Occipital lobe (tissue), 2 donors: ENCODE measurements around the gene ABCA13. TPM values are rescaled to one million over a fixed set of nuclear protein-coding genes. Genes with fewer than 3 reads are reported as not detected.

Experiments used
- DNase-seq: peaks from one replicate; lab custom pipeline; 2025; lab: John Stamatoyannopoulos, UW
- total RNA-seq: library from RNA; depleted of rRNA; stranded (reverse); fragments of >200 nt; gene quantifications from one replicate; pipeline ENCODE4 v1.2.3, GENCODE V29; 2014

Gene ABCA13
- total RNA-seq, 1 donor from 2014 or later: 0.16 TPM

DNA sequence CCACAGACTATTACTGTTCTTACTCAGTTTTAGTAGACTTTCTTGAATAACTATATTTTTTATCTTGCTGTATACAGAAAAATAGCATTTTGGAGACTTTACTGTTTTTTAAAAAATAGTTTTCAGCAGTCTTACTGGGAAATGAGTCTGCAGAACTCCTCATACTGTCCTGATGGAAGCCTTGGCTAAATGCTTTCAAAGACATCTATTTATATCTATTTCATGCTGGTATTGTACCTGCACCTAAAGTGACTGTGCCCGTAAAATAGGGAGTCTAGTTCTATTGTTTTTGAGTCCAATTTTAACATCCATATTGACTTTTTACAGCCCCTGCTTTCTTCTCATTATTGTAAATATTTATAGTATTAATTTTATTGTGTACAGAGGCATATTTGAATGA is 464.5 kb downstream of the ABCA13 start:
- DNase-seq: no peak

DNA sequence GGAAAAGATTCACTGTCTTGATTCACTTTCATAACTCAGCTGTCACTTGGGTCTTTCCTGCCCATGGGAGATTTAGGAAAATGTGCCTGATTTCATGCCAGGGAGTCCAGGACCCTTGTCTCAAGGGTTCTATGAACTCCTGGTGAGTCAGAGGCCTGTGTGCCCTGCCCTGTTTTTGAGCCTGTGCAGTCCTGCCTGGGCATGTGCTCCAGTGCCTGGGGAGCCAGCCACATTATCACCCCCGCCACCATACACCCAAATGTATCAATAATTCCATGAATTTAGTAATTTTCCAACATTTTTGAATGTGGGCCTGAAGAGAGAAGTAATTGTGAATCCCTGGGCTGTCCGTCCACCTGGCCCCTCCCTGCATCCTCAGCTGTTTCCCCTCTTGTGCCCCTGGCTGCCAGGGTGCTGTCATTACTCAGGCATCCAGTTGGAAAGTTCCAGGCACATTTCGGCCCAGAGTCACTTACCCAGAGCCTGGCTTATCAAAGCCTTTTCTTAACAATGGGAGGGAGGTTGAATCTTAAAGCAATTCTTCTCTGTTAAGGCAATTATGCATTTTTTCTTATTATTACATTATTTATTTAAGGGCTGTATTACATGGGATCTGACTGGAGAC is 465.2 kb downstream of the ABCA13 start:
- no peak for DNase-seq

DNA sequence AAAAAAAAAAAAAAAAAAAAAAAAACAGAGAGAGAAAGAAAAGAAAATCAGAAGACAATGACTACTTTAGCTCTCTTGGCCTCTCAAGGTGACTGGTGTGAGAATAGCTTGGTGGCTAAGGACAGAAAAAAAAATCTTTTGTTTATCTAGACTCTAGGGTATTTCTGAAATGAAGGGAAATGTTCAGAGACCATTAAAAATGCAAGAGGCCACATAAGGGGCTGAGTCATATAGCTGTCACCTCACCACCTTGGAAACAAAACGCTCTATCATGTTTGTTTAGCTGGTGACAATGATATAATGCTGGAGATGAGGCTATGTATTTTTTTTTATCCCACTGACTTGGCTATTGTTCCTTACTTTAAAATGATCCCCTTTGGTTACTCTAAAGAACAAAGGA is 466.1 kb downstream of the ABCA13 start:
- no peak for DNase-seq

DNA sequence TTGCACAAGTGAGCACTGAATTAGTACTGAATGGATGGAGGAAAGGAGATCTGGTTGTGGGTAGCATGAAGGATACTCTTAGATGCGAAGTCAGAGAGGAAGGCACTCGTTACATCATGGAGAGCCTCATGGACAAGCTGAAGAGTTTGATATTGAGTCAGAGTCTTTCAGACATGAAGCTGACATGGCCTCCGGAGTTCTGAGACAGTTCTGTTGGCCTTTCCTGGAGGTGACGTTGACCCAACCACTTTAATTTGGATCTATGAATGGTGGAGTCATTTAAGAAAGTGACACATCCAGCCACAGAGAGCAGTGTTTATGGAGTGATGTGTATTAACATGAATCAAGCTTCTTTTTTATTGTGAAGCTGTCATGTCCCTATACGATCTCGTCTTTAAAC is 466.8 kb downstream of the ABCA13 start:
- DNase-seq: no peak

DNA sequence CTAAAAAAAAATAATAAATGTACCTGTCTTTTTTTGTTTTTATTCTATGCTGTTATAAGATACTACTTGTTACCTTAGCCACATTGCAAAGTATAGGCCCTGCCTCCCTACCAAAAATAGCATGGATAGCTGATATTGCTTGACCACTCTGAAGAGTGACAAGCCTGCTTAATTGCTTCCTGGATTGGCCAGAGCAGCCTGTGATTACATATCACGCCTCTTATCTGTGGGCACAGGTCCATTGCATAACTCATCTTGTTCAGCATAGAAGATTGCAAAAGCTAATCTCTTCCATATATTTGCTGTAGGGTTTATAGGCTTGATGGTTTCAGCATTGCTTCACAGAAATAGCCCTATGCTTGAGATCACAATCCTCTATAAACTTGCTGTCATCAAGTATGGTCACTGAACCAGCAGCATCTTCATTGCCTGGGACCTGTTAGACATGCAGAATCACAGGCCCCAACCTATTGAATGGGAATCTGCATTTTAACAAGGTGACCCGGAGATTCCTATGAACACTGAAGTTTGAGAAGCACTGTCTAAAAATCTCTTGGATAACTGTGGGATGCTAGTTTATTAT is 472.3 kb downstream of the ABCA13 start:
- DNase-seq: no peak

DNA sequence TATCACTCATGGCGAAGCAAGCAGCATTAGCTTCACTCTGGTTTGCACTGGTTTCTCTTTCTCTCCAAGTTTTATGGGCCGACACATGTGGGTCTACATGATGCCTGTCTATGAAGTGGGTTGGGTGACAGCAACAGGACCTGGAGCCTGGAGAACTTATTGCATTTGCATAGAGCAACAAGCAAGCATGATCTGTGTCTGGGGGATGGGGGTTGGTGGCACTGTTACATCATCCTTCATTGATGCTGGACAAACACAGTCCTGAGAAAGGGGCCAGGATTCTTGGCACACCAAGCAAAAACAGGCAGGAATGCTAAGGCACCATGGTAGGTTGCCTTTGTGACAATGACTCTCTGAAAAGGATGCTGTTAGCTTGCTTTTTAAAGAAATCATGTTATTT is 486.9 kb downstream of the ABCA13 start:
- DNase-seq: no peak

DNA sequence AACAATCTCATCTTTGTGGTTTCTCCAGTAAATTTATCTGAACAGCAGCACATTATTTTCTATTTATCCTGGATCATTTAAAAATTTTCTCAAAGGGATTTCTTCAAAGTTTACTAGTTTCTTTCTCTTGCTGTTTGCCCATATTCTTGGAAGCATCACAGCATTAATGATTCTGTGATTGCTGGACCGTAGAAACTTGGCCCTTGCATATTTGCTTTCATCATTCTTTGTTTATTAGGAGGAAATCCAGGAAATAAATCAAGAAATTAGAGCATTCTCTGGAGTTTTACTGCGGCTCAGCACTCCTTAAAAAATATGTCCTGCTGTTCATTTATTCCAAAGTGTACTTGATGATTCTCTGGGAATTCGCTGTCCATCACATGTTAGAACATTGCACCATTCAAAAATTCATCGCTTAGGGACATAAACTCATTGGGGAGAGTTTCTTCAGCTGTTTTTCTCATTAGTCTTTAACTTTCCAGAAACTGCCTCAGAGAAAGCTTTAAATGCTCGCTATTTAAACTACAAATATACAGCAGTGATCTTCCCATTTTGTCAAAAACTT is 489.1 kb downstream of the ABCA13 start:
- no peak for DNase-seq

DNA sequence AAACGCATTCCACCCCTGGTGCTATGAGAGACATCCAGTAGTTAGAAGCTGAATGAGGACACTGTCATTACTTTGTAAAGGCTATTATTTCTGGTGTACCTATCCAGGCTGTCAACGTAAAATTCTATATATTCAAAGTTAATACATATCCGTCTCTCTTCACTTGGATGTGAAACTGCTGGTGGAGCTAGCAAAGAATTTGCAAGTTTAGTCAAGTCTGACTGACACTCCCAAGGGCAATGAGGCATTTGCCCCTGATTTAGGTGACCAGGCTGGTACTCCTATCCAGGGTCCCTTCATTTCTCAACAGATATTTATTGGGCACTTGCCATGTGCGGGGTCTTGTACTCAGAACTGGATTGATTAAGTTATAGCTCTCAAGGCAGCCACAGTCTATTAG is 493.0 kb downstream of the ABCA13 start:
- no peak for DNase-seq

DNA sequence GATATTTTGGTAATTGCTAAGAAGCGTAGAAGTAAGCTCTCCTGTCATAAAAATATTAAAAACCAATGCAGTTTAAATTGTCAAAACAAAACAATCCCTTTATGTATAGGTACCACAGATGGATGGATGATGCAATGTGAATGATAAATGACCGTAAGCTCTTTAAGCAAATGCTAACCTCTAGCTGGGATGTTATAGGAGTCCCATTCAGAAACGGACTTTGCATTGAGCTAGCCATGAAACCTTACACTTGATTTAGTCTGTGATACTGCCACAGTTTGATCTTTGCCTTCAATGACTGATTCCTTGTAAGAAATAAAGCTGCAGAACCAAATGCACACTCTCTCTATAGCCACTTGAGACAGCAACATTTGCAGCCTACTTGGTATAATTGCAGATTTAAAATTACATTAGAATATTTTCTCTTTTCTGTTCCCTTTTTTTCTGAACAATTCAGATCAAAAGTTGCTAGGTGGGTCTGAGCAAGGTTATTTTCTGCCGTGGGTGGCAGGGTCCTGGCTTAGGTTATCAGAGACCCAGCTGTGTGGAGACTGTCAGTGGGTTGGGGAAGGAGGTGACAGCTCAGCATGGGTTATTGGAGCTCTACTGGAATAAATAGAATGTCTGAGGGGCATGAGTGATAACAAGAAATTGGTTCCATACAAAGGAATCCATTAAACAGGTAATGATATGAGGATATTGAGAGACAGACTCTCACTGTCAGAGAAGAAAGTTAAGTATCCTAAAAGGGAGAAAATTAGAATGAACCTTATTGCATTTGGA is 494.3 kb downstream of the ABCA13 start:
- DNase-seq: no peak

DNA sequence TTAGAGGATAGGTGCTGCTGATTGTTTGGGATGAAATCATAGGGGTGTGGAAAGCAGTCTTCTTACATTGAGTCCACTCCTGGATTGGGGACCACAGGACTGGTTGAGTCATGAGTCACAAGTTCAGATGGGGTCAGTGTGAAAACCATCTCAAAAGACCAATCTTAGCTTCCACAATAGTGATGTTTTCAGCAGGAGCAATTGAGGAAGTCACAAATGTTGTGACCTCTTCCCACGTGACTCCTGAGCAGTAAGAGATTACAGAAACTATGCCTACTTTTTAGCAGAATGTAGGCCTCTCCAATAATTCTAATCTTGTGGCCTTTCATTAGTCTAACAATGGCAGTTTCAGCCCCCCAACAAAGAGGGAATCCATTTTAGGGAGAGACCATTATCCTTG is 496.1 kb downstream of the ABCA13 start:
- no peak for DNase-seq

DNA sequence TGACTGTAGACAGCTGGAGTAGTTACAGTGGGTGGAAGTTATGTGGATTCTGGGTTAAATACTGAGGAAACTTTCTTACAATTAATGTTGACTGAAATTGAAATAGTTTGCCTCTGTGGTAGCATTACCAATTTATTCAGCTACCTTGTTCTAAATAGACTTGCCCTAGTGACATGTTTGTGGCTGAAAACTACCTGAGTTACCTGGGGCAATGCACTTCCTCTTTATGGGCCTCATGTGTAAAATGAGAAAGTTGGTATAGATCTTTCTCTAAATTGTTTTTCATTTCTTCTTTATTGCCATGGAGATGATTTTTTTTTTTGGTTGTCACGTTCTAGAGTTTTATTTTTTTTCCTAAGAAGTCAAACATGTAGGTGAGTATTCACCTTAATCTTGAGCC is 500.4 kb downstream of the ABCA13 start:
- no peak for DNase-seq

DNA sequence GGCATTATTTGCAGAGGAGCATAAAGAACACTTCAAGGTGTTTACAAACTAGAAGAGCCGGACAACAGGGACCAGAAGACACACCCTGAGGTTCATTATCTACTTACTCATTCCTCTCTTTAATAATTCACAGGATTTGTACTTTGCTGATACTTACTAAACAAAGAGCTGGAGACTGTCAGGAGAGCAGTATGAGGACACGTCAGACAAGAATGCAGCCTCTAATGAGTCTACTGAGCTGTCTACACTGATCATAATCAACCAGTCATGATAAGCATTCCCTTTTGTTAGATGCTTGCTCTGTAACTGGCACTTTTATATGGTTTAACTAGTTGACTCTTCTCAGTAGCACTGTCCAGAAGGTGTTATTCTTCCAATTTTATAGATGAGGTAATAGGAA is 509.7 kb downstream of the ABCA13 start:
- DNase-seq: no peak

DNA sequence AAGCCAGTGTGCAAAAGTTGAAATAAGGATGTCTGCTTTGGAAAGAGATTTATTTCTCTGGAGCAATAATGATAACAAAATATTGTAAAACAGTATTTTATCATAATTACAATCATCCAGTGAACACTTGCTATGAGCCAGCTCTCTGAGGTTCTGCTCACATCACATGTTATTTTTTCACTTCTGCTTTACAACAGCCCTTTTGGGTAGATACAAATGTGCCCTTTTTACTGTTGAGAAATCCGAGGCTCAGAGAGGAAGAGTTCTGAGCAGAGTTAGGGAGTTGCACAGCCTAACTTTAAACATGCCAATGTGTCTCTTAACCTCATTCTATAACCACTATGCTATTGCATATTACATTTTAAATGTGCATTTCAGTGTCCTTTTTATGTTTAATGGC is 520.5 kb downstream of the ABCA13 start:
- no peak for DNase-seq

Other genes with a start within 250 kb of the ABCA13 start
- gene PKD1L1, start 223.0 kb upstream of the ABCA13 start, total RNA-seq: 0.62 TPM
- gene HUS1, start 191.8 kb upstream of the ABCA13 start, total RNA-seq: 21.1 TPM
- not detected for gene SUN3, start 142.4 kb upstream of the ABCA13 start, total RNA-seq
- 0.78 TPM for gene C7orf57, start 135.9 kb upstream of the ABCA13 start, total RNA-seq
- gene UPP1, start 82.2 kb upstream of the ABCA13 start, total RNA-seq: 1.4 TPM